ENCODE measurements around the gene KIF18B.
"Not testable (repeated sequence)": the region's sequence is repeated elsewhere in the genome, so short reads cannot be mapped to it uniquely, and the experiment has no call there.

KIF18B gene

GRCh38 chr17:44945652-44946051 lies 1.9 kb downstream of the KIF18B start:
- H3K4me3 ChIP-seq, H3K27ac ChIP-seq: not testable (repeated sequence)

GRCh38 chr17:44942456-44942855 lies 5.1 kb downstream of the KIF18B start:
- Histone ChIP-seq H3K4me3 (no peak overlapping the region), H3K27ac (peak overlapping the region in 3 of 21 experiments; percentile 13 to 65 (median 17))

- H3K27ac ChIP-seq: peak overlapping the region in 7 of 21 experiments; percentile 3 to 65 (median 25)
Observed at GRCh38 chr17:44941712-44942331, 5.8 kb downstream of the KIF18B start.

GRCh38 chr17:44940768-44941167 lies 6.8 kb downstream of the KIF18B start:
- Histone ChIP-seq H3K27ac (no peak overlapping the region), H3K4me3 (no peak overlapping the region)

More at GRCh38 chr17:44941712-44942331, 5.8 kb downstream of the KIF18B start:
- H3K4me3 ChIP-seq: no peak overlapping the region

- no peak overlapping the region for H3K27ac ChIP-seq
- no peak overlapping the region for H3K4me3 ChIP-seq
Observed at GRCh38 chr17:44940317-44940716, 7.3 kb downstream of the KIF18B start.

- no peak overlapping the region for H3K27ac ChIP-seq
Observed at GRCh38 chr17:44935116-44935515, 12.5 kb downstream of the KIF18B start.

GRCh38 chr17:44934745-44935105 lies 12.8 kb downstream of the KIF18B start:
- H3K27ac ChIP-seq: no peak overlapping the region
- no peak overlapping the region for H3K4me3 ChIP-seq

More at GRCh38 chr17:44935116-44935515, 12.5 kb downstream of the KIF18B start:
- H3K4me3 ChIP-seq: no peak overlapping the region

- no peak overlapping the region for H3K27ac ChIP-seq
Observed at GRCh38 chr17:44933824-44934744, 13.5 kb downstream of the KIF18B start.

GRCh38 chr17:44932787-44933097 lies 14.8 kb downstream of the KIF18B start:
- H3K27ac ChIP-seq: no peak overlapping the region

More at GRCh38 chr17:44933824-44934744, 13.5 kb downstream of the KIF18B start:
- H3K4me3 ChIP-seq: no peak overlapping the region

GRCh38 chr17:44932096-44932786 lies 15.3 kb downstream of the KIF18B start:
- no peak overlapping the region for H3K4me3 ChIP-seq
- H3K27ac ChIP-seq: no peak overlapping the region

More at GRCh38 chr17:44932787-44933097, 14.8 kb downstream of the KIF18B start:
- no peak overlapping the region for H3K4me3 ChIP-seq

- no peak overlapping the region for H3K27ac ChIP-seq
- H3K4me3 ChIP-seq: no peak overlapping the region
Observed at GRCh38 chr17:44931376-44931775, 16.2 kb downstream of the KIF18B start.

- Histone ChIP-seq H3K27ac (no peak overlapping the region), H3K4me3 (no peak overlapping the region)
Observed at GRCh38 chr17:44930667-44931066, 16.9 kb downstream of the KIF18B start.

- Histone ChIP-seq H3K27ac (no peak overlapping the region), H3K4me3 (no peak overlapping the region)
Observed at GRCh38 chr17:44928950-44929720, 18.4 kb downstream of the KIF18B start.

GRCh38 chr17:44928136-44928535 lies 19.4 kb downstream of the KIF18B start:
- no peak overlapping the region for H3K4me3 ChIP-seq
- no peak overlapping the region for H3K27ac ChIP-seq

GRCh38 chr17:44927696-44928095 lies 19.9 kb downstream of the KIF18B start:
- H3K27ac ChIP-seq: no peak overlapping the region

GRCh38 chr17:44926821-44927525 lies 20.6 kb downstream of the KIF18B start:
- Histone ChIP-seq H3K4me3 (no peak overlapping the region), H3K27ac (no peak overlapping the region)

More at GRCh38 chr17:44927696-44928095, 19.9 kb downstream of the KIF18B start:
- H3K4me3 ChIP-seq: no peak overlapping the region

GRCh38 chr17:44925731-44926697 lies 21.6 kb downstream of the KIF18B start:
- Histone ChIP-seq H3K27ac (no peak overlapping the region), H3K4me3 (no peak overlapping the region)

- Histone ChIP-seq H3K4me3 (no peak overlapping the region), H3K27ac (no peak overlapping the region)
Observed at GRCh38 chr17:44924107-44924544, 23.4 kb downstream of the KIF18B start.
